C4-2B (cell line): ENCODE data around the gene CES3.
A peak's percentile ranks its signal among the peaks of the same experiment; 100 is the strongest.
"Not testable (repeated sequence)": the region's sequence is repeated elsewhere in the genome, so short reads cannot be mapped to it uniquely, and the experiment has no call there.

Experiments used
- H3K27ac ChIP-seq: fragments of 450-650 bp; 2 replicates; pipeline ENCODE4 v1.5.1; 2017
- ZFX ChIP-seq: fragments of 450-650 bp; IDR thresholded peaks from 2 replicates; pipeline ENCODE4 v1.6.1; 2017
- TF ChIP-seq, protein P1 (sequence below): fragments of 450-650 bp; conservative IDR thresholded peaks from 2 replicates; pipeline ENCODE4 v1.5.1; 2017; ENCODE audit warnings: mild to moderate bottlenecking

Gene CES3

DNA sequence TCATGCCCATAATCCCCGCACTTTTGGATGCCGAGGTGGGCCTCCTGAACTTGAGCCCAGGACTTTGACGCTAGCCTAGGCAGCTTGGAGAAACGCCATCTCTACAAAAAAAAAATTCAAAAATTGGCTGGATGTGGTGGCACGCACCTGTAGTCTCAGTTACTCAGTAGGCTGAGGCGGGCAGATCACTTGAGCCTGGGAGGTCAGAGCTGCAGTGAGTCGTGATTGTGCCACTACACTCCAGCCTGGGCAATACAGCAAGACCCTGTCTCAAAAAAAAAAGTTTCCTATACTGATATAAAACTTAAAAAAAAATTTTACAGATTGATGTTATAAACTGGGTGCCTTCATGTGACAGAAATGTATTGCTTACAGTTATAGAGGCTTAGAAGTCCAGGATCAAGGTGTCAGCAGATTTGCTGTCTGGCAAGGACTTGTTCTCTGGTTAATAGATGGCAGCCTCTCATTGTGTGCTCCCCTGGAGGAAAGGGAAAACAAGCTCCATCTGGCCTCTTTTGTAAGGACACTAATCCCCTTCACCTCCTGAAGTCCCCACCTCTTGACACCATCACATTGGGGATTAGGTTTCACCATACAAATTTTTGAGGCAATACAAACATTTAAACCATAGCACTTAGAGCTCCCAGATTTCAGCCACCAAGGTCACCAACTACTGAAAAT is 8.5 kb upstream of the CES3 start:
- TF ChIP-seq, protein P1, sequence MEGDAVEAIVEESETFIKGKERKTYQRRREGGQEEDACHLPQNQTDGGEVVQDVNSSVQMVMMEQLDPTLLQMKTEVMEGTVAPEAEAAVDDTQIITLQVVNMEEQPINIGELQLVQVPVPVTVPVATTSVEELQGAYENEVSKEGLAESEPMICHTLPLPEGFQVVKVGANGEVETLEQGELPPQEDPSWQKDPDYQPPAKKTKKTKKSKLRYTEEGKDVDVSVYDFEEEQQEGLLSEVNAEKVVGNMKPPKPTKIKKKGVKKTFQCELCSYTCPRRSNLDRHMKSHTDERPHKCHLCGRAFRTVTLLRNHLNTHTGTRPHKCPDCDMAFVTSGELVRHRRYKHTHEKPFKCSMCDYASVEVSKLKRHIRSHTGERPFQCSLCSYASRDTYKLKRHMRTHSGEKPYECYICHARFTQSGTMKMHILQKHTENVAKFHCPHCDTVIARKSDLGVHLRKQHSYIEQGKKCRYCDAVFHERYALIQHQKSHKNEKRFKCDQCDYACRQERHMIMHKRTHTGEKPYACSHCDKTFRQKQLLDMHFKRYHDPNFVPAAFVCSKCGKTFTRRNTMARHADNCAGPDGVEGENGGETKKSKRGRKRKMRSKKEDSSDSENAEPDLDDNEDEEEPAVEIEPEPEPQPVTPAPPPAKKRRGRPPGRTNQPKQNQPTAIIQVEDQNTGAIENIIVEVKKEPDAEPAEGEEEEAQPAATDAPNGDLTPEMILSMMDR: no peak
- no peak for TF ChIP-seq ZFX
- H3K27ac ChIP-seq: no peak overlapping the region

DNA sequence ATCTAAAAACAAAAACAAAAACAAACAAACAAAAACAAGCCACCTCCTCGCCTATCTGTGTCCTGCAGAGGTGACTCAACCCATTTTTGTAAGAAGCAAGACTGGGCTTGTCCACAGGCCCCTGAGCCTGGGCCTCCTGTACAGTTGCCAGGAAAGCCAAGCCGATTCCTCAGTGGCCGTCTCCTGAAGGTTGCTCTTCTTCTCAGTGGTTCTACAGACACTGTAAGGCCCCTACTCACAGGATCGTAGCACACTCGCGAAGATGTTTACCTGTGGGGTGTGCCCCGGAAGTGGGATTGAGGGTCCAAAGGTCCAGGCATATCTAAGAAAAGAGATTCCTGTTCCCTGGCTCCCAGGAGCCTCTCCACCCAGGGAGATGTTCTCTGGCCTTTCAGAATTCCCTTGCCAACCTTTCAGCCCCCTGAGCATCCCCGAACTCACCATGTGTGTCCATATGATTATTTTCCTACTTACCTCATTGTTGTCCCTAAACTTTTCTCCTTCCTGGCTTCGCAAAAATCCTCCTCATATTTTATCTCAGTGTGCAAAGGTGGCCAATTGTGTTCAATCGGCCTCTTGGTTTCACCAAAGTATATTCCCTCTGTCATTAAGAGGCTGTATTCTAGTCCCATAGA is 7.5 kb upstream of the CES3 start:
- no peak overlapping the region for H3K27ac ChIP-seq
- TF ChIP-seq ZFX: no peak
- TF ChIP-seq, protein P1: no peak

DNA sequence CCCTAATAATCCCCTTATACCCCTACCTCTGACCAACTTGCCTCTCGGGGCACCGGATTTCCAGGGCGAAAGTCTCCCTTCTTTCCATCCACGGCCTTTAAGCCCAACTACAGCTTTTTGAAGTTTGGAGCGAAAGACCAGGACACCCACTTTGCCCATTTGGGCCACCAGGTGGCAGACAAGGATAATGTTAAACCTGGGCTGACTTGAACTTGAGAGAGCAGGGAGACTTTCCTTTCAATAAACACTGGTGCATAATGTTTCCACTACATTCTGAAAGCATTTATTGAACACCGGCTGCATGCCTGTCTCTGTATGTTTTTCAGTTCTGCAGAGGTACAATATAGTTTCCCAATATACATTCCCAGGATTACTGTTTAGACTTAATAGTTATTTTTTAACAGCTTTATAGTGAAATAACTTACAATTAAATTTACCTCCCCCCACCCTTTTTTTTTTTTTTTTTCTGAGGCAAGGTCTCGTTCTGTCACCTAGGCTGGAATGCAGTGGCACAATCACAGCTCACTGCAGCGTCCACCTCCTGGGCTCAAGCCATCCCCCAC is 6.9 kb upstream of the CES3 start:
- H3K27ac ChIP-seq: no peak overlapping the region
- TF ChIP-seq, protein P1: peak; percentile 87
- no peak for TF ChIP-seq ZFX

DNA sequence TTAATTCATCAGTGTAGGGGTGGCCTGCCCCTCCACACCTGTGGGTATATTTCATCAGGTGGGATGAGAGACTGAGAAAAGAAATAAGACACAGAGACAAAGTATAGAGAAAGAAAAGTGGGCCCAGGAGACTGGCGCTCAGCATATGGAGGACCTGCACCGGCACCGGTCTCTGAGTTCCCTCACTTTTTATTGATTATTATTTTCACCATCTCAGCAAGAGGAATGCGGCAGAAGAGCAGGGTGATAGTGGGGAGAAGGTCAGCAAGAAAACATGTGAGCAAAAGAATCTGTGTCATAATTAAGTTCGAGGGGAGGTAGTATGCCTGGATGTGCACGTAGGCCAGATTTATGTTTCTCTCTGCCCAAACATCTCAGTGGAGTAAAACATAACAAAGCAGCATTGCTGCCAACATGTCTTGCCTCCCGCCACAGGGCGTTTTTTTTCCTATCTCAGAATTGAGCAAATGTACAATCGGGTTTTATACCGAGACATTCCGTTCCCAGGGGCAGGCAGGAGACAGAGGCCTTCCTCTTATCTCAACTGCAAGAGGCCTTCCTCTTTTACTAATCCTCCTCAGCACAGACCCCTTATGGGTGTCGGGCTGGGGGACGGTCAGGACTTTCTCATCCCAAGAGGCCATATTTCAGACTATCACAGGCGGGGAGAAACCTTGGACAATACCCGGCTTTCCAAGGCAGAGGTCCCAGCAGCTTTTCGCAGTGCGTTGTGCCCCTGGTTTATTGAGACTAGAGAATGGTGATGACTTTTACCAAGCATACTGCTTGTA is 5.5 kb upstream of the CES3 start:
- H3K27ac ChIP-seq: not testable (repeated sequence)

DNA sequence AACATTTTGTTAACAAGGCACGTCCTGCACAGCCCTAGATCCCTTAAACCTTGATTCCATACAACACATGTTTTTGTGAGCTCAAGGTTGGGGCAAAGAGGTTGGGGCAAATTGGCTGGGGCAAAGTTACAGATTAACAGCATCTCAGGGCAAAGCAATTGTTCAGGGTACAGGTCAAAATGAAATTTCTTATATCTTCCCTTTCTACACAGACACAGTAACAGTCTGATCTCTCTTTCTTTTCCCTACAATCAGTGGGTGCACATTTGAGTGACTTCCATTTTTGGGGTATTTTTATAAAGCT is 5.0 kb upstream of the CES3 start:
- H3K27ac ChIP-seq: not testable (repeated sequence)

DNA sequence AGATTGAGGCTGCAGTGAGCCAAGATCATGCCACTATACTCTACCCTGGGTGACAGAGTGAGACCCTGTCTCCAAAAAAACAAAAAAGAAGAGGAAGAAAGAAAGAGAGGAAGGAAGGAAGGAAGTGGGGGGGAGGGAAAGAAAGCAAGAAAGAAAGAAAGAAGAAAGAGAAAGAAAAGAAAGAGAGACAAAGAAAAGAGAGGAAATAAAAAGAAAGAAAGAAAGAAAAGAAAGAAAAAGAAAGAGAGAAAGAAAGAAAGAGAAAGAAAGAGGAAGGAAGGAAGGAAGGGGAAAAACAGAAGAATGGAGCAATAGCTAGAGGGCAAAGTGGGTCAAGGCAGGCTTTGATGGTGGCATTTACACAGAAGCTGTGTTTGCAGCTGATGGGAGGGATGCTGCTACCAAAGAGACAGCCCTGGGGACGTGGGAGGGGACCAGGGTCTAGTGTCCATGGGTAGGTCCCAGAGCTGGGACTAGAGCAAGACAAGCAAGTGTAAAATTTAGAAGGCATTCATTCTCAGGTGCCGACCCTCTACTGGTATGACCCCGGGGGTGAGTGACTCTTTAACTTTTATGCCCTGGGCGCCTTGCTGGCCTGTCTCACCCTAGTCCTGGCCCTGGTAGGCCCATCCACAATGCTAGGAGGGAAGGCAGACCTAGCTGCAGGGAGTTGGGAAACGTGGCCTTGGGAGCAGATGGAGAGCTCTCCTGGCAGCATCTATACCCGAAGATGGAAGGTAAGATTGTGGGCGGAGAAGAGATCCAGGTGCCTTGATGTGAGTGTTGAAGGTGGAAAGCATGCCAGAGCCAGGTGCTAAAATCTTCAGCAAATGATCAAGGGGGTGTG is 2.0 kb upstream of the CES3 start:
- TF ChIP-seq ZFX: no peak
- H3K27ac ChIP-seq: no peak overlapping the region

DNA sequence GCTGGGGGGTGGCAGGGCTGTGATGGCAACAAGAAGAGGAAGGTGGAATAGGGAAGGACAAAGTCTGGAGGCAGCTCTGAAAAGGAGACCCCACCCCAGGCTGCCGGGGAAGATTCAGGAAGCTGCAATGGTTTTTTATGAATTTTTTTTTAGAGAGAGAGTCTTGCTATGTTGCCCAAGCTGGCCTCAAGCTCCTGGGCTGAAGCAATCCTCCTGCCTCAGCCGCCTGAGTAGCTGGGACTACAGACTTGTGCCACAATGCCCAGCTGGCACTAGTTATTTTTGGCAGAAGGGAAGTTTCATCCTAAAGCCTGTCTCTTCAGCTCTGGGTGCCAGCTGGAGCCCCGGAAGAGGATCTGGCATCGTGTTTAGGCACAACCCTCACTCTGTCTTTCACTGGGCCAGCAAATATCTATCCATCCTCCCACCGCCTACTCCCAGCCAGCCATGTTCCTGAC is 1.3 kb upstream of the CES3 start:
- no peak overlapping the region for H3K27ac ChIP-seq
- TF ChIP-seq, protein P1: no peak
- TF ChIP-seq ZFX: no peak

DNA sequence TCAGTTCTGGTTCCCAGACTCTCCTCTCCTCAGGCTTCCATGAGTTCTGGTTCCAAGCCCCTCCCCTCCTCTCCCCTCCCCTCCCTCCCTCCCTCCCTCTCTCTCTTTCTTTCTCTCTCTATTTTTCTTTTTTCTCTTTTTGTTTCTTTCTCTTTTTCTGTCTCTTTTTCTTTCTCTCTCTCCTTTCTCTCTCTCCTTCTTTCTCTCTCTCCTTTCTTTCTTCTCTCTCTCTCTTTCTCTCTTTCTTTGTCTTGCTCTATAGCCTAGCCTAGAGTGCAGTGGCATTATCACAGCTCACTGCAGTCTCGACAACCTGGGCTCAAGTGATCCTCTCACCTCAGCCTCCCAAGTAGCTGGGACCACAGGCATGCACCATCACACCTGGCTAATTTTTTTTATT is 796 bp upstream of the CES3 start:
- H3K27ac ChIP-seq: no peak overlapping the region
- TF ChIP-seq ZFX: no peak
- TF ChIP-seq, protein P1: no peak
